SHP77 (cell line): ENCODE results near the gene IFRD1.

Experiments
- DNase-seq, 2 experiments: peaks; one replicate each; lab custom pipeline; 2025; lab: John Stamatoyannopoulos, UW

Gene IFRD1

GRCh38 chr7:112487457-112488263, 37.4 kb downstream of the IFRD1 start:
- DNase-seq, result no peak

- DNase-seq, result no peak
These were observed 37.9 kb downstream of the IFRD1 start for GRCh38 chr7:112488264-112488552.

GRCh38 chr7:112492186-112492585, 41.9 kb downstream of the IFRD1 start:
- no peak for DNase-seq

- no peak for DNase-seq
These were observed 44.4 kb downstream of the IFRD1 start for GRCh38 chr7:112494656-112495055.

GRCh38 chr7:112495156-112495788, 45.0 kb downstream of the IFRD1 start:
- no peak for DNase-seq

- peak; percentile 45 to 49 for DNase-seq
These were observed 45.7 kb downstream of the IFRD1 start for GRCh38 chr7:112495810-112496462.

GRCh38 chr7:112497481-112497880, 47.2 kb downstream of the IFRD1 start:
- DNase-seq, result no peak

- DNase-seq, result no peak
These were observed 50.4 kb downstream of the IFRD1 start for GRCh38 chr7:112500619-112501018.

- no peak for DNase-seq
These were observed 51.7 kb downstream of the IFRD1 start for GRCh38 chr7:112501801-112502503.

GRCh38 chr7:112502700-112503099, 52.4 kb downstream of the IFRD1 start:
- no peak for DNase-seq

GRCh38 chr7:112503361-112503972, 53.2 kb downstream of the IFRD1 start:
- no peak for DNase-seq

- DNase-seq, result no peak
These were observed 53.9 kb downstream of the IFRD1 start for GRCh38 chr7:112504093-112504695.

- no peak for DNase-seq
These were observed 55.2 kb downstream of the IFRD1 start for GRCh38 chr7:112505495-112505894.

GRCh38 chr7:112508404-112508803, 58.1 kb downstream of the IFRD1 start:
- no peak for DNase-seq

- no peak for DNase-seq
These were observed 59.1 kb downstream of the IFRD1 start for GRCh38 chr7:112509402-112509801.

GRCh38 chr7:112510001-112510742, 59.9 kb downstream of the IFRD1 start:
- no peak for DNase-seq

- no peak for DNase-seq
These were observed 60.5 kb downstream of the IFRD1 start for GRCh38 chr7:112510743-112511110.

- no peak for DNase-seq
These were observed 61.4 kb downstream of the IFRD1 start for GRCh38 chr7:112511451-112512202.

GRCh38 chr7:112512451-112513210, 62.4 kb downstream of the IFRD1 start:
- DNase-seq, result no peak

GRCh38 chr7:112515989-112516388, 65.7 kb downstream of the IFRD1 start:
- DNase-seq, result no peak
